Thyroid gland (tissue), 4 donors: Measurements from ENCODE around the gene CLIP1.

ENCODE experiments used
- CTCF ChIP-seq, 6 experiments: fragments of 200-600 bp in 3 of 6; fragments of 450-650 bp in 3 of 6; sonication (generic) in 3 of 6; IDR thresholded peaks; one replicate each; pipeline ENCODE4 v1.5.1; 2016 to 2019; ENCODE audit warnings: antibody characterized with exemption in 6 of 6, mild to moderate bottlenecking in 2 of 6, inconsistent platforms in 1 of 6, moderate library complexity in 1 of 6
- POLR2A ChIP-seq, 2 donors: fragments of 450-650 bp; IDR thresholded peaks; one replicate each; pipeline ENCODE4 v1.6.1; 2017; ENCODE audit warnings: antibody characterized with exemption in 2 of 2, mild to moderate bottlenecking in 2 of 2, moderate library complexity in 1 of 2

GRCh38 chr12:122235741-122236140 lies 186.7 kb downstream of the CLIP1 start:
- TF ChIP-seq CTCF (IDR thresholded peaks at IDR 0.05) (no peak), POLR2A (IDR thresholded peaks at IDR 0.05) (no peak)
